Umbilical cord (tissue), 2 donors: ENCODE results near the gene ABCA3. TPM values are rescaled to one million over a fixed set of nuclear protein-coding genes. Genes with fewer than 3 reads are reported as not detected.
"Not testable (repeated sequence)": the region's sequence is repeated elsewhere in the genome, so short reads cannot be mapped to it uniquely, and the experiment has no call there.

Experiments
- DNase-seq: peaks from one replicate; pipeline ENCODE4 v3.0.0-alpha.2; 2015; ENCODE audit warnings: low spot score
- total RNA-seq: library from RNA; depleted of rRNA; stranded (reverse); fragments of >200 nt; gene quantifications from one replicate; pipeline ENCODE4 v1.2.3, GENCODE V29; 2014; ENCODE audit warnings: low replicate concordance; ENCODE audit not compliant: insufficient read depth

The ABCA3 gene
- total RNA-seq, result 0.72 TPM

- peak; percentile 95 for DNase-seq
Observed at GRCh38 chr16:2340564-2341455, at the start of gene ABCA3. ABCA3 (minus strand) TSS chr16:2340728; CDS start chr16:2326466, 14,262 bp downstream.

GRCh38 chr16:2388875-2389433 is 48.4 kb upstream of the ABCA3 start:
- no peak for DNase-seq

DNA sequence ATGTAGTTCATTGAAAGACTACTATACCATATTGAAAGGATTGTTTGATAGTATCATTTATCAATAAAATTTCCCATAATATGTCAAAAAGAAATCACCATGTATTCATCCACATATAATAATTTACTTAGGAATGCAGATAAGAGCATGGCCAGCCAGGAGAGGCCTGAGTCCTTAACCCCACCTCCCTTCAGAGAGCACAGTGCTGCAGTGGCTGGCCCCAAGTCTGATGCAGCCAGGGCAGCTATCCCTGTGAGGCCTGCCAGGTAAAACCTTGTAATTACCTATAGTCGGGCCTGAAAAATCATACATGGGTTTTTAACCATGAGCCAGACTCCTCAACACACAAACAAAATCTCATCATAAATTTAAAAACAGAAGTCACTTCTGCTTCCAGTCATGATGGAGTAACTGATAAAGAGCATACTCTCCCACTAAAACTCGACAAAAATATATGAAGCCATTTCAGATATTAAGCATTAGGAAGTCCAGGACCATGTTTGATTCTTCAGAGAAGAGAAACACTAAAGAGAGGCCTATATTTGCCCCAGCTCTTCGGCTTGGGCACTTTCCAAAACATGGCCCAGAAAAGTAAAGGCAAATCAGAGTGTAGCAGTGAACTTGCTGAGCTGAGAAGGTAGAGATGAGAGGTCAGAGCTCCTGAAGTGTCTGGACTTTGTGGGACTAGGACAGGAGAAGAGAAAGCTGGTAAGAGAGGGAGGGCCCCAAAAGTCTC is 47.8 kb upstream of the ABCA3 start:
- DNase-seq, result no peak

GRCh38 chr16:2386990-2387389 is 46.5 kb upstream of the ABCA3 start:
- DNase-seq, result no peak

GRCh38 chr16:2385982-2386381 is 45.5 kb upstream of the ABCA3 start:
- DNase-seq, result not testable (repeated sequence)

GRCh38 chr16:2385190-2385836 is 44.8 kb upstream of the ABCA3 start:
- DNase-seq, result peak; percentile 16

GRCh38 chr16:2384426-2384825 is 43.9 kb upstream of the ABCA3 start:
- no peak for DNase-seq

GRCh38 chr16:2383501-2383900 is 43.0 kb upstream of the ABCA3 start:
- no peak for DNase-seq

DNA sequence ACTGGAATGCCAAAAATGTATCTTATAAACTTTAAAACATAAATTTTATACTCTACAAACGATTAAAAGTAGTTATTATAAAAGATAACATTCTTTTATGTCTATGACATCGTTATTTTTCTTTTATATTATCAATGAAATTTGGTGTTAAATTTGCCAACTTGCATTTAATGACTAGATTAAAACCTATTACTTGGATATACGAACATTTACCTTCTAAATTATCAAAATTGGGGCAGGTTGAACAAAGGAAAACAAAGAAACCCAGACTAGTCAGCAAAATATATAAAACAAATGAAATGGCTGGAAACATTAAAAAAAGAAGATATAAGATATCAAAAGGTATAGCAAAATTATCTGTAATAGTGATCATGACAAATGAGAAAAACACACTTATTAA is 34.1 kb upstream of the ABCA3 start:
- no peak for DNase-seq

- DNase-seq, result no peak
Observed at GRCh38 chr16:2373176-2373575, 32.6 kb upstream of the ABCA3 start.

GRCh38 chr16:2372684-2373083 is 32.2 kb upstream of the ABCA3 start:
- DNase-seq, result no peak

DNA sequence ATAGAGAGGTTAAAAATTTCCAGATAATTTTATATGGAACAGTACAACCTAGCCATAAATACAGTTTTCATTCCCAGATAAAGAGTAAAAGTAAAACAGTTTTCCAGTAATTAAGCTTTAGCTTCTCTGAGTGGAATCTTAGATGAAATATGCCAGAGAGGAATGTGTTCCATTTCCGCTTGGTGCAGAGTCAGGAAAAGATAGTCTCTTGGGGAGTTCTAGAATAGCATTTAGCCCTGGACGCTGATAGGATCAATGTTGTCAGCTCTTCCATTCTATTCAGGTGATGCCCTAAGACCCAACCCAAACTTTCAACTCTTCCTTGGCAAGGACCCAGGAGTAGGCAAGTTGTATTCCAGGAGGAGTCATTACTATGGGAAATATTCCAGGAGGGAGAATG is 30.9 kb upstream of the ABCA3 start:
- DNase-seq, result peak; percentile 46

DNA sequence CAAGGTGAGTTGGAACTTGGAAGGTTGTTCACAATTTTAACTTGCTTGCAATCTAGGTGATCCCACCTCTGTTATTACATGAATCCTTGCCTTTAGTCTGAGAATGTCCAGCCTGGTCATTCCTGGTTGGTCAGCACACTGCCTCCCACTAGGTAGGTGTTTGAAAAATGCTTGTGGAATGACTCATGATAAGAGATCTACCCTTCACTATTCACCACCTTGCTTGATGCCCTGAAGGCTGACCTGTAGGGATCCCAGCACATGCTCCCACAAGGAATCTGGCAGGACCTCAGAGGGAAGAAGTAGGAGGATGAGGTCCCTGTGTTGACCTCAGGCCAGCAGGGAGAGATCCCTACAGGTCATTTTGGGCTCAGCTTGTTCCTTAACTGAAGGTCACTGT is 30.2 kb upstream of the ABCA3 start:
- no peak for DNase-seq

GRCh38 chr16:2366660-2367309 is 26.3 kb upstream of the ABCA3 start:
- DNase-seq, result no peak

DNA sequence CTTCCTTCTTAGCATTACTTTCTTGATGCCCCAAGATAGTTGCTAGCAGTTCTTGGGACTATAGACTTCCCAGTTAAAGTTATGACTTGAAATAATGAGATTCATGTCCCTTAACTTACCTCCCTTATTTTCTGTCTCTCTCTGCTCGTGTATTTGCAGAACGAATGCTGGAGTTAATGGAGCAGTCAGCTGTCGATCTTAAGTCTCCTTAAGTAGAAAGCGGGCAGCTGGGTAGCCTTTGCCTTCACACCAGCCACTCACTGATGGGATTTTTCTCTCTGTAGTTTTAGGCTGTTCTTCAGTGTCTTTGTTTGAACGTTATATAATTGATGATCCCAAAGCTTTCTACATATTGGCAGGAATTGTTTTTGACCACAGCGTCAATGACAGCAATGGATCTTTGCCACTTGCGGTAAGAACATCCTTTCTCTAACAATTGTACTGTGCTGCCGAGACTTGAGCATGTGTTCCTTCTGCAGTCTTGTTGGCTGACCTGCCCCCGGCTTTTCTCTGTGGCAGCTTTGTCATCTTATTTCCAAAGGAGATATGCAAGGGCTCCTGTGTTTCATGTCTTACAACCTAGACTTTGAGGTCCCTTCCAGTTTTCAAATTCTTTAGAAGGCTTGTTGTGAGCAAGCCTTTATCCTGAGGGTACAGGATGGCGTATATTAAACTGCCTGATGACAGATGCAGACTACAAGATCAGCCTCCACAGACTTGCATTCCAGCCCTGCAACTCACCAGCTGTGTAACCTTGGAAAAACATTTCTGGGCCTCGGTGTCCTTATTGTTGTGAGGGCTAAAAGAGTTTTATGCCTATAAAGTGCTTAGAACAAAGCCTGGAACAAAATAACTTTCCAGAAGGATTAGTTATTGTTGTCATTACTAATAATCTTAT is 25.1 kb upstream of the ABCA3 start:
- DNase-seq, result peak; percentile 83

- DNase-seq, result peak; percentile 38
Observed at GRCh38 chr16:2364638-2365210, 24.2 kb upstream of the ABCA3 start.

- no peak for DNase-seq
Observed at GRCh38 chr16:2362218-2362617, 21.7 kb upstream of the ABCA3 start.

DNA sequence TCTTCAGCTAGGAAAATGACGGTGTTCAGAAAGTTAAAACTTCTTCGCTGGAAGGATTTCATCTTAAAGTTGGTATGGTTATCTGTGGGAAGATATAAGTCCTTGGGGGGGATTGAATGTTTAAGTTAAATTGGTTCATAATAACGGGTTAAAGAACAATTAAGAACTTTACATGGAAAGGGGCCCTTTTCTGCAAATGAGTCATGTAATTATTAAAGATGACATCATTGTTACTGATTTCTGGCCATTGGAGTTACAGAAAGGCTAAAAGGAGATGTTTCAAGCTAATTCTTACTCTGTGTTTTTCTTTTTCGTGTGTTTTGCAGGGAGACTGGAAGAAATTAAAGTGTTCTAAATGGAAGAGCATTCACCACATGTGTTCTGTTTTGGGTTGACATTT is 20.6 kb upstream of the ABCA3 start:
- DNase-seq, result no peak

DNA sequence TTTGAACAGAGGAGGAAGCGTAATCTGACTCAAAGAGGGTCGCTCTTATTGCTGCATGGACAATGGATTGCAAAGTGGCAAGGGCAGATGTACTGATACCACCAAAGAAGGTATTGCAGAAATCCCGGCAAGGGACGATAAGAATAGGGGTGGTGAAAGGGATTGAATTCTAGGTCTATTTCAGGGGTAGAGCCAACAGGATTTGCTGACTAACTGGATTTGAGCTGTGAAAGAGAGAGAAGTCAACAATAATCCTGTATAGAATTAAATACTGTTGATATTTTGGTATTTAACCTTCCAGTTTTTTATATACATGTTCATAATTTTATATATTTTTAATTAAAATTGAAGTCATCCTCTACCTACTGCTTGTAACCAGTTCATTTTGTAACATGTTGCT is 19.4 kb upstream of the ABCA3 start:
- no peak for DNase-seq

DNA sequence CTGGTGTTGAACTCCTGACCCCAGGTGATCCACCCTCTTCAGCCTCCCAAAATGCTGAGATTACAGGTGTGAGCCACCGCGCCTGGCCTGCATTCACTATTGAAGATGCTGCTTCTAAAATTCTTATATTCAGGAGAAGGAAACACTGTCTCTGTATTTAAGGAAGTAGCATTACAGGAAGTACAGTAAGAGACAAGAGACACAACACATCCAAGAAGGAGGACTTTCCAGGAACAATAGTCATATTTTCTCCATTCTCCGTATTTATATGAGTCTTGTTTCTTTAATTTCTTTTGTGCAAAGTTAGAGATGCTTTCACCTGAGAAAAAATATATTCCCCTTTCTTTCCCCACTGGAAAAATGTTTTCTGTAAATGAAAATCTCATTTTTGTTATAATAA is 18.3 kb upstream of the ABCA3 start:
- no peak for DNase-seq
